ENCODE results near the gene VEGFD. TPM values are rescaled to one million over a fixed set of nuclear protein-coding genes. Genes with fewer than 3 reads are reported as not detected.
A peak's percentile ranks its signal among the peaks of the same experiment; 100 is the strongest.

VEGFD gene
- total and polyA plus RNA-seq, 9 of the 15 experiments (the other 6 are each of a cell fraction or from before 2014, with no cell fraction given) = 0.03 TPM; not detected in 8

DNA sequence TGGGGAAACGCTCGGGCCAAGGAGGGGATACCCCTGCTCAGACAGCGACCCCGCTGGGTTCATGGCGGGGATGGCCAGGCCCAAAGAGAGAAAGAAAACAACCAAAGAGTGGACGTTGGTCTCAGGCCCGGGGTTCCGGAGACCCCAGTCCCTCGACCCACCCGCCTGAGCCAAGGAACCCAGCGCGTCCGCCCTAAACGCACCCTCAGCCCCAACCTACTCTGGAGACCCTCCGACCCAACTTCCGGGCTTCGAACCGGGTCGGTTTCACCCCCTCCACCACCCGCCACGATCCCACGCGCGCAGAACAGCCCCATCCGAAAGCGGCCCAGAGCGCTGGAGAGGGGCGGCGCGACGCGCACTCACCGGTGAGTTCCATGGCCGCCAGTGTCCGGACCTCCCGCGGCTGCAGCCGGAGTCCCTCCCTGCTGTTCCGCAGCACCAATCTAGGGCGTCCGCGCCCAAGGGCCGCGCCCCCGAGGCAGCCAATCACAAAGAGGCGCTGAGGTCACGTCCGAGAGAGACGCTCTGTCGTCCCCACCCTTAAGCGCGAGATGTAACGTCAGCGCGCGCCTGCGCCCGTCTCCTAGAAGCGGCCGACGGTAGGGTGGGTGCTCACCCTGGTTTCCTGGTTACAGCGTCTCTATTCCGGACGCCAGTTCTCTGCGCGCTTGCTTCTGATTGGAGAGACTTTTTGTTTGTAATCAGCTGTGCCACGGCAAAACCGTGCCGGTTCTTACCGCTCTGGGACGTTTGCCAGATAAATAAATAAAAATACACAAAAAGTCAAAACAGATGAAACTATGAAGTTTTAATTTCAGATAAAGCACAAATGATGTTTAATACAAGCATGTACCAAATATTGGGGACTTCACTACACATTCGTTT lies 48.8 kb downstream of the VEGFD start, which contains the start of gene PIGA (continued):
- TF ChIP-seq SMARCA4 (IDR thresholded peaks at IDR 0.05) = no peak
- TF ChIP-seq SP2 (IDR thresholded peaks at IDR 0.05; ENCODE audit: extremely low read depth, low read depth, low read length, poor library complexity, severe bottlenecking) = peak; percentile 48
- peak; percentile 78 to 90; a peak in 3 of 4 replicates for TF ChIP-seq SIN3A (IDR thresholded peaks at IDR 0.05; ENCODE audit: borderline replicate concordance in 2 of 2, control insufficient read depth in 1 of 2, low read depth in 2 of 2, low read length in 2 of 2)
- TF ChIP-seq, protein P1, sequence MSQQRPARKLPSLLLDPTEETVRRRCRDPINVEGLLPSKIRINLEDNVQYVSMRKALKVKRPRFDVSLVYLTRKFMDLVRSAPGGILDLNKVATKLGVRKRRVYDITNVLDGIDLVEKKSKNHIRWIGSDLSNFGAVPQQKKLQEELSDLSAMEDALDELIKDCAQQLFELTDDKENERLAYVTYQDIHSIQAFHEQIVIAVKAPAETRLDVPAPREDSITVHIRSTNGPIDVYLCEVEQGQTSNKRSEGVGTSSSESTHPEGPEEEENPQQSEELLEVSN (IDR thresholded peaks at IDR 0.05; ENCODE audit: borderline replicate concordance in 1 of 2, extremely low read depth in 1 of 2, insufficient read depth in 1 of 2, insufficient read length in 1 of 2, low read depth in 1 of 2, low read length in 1 of 2, poor library complexity in 1 of 2, severe bottlenecking in 1 of 2) = peak; percentile 42 to 46
- TF ChIP-seq, protein P2, sequence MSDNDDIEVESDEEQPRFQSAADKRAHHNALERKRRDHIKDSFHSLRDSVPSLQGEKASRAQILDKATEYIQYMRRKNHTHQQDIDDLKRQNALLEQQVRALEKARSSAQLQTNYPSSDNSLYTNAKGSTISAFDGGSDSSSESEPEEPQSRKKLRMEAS (CRISPR knock-in tag; IDR thresholded peaks at IDR 0.05) = 0 out of 2 replicates have a peak, but pooled peaks have one; percentile 43
- TF ChIP-seq SUPT5H (IDR thresholded peaks at IDR 0.05) = peak; percentile 91
- peak; percentile 50; the same call in 1 of the 2 replicates for TF ChIP-seq MXI1 (IDR thresholded peaks at IDR 0.05; ENCODE audit: low read depth, low read length)
- TF ChIP-seq, protein P3, sequence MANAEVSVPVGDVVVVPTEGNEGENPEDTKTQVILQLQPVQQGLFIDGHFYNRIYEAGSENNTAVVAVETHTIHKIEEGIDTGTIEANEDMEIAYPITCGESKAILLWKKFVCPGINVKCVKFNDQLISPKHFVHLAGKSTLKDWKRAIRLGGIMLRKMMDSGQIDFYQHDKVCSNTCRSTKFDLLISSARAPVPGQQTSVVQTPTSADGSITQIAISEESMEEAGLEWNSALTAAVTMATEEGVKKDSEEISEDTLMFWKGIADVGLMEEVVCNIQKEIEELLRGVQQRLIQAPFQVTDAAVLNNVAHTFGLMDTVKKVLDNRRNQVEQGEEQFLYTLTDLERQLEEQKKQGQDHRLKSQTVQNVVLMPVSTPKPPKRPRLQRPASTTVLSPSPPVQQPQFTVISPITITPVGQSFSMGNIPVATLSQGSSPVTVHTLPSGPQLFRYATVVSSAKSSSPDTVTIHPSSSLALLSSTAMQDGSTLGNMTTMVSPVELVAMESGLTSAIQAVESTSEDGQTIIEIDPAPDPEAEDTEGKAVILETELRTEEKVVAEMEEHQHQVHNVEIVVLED (CRISPR knock-in tag; IDR thresholded peaks at IDR 0.05) = peak; percentile 85
- TF ChIP-seq ZNF143 (CRISPR knock-in tag; IDR thresholded peaks at IDR 0.05) = no peak
- peak; percentile 91 for TF ChIP-seq RFX1 (IDR thresholded peaks at IDR 0.05)
- peak; percentile 69 for TF ChIP-seq POLR2AphosphoS5 (IDR thresholded peaks at IDR 0.05; ENCODE audit: control insufficient read depth, insufficient read depth, low read depth, low read length)
- no peak for TF ChIP-seq EHMT2 (IDR thresholded peaks at IDR 0.05)
- TF ChIP-seq, protein P4, sequence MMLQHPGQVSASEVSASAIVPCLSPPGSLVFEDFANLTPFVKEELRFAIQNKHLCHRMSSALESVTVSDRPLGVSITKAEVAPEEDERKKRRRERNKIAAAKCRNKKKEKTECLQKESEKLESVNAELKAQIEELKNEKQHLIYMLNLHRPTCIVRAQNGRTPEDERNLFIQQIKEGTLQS (IDR thresholded peaks at IDR 0.05) = peak; percentile 51
- TF ChIP-seq, protein P4 (CRISPR knock-in tag; conservative IDR thresholded peaks at IDR 0.05) = peak; percentile 48; the same call in 1 of the 2 replicates
- TF ChIP-seq, protein P5, sequence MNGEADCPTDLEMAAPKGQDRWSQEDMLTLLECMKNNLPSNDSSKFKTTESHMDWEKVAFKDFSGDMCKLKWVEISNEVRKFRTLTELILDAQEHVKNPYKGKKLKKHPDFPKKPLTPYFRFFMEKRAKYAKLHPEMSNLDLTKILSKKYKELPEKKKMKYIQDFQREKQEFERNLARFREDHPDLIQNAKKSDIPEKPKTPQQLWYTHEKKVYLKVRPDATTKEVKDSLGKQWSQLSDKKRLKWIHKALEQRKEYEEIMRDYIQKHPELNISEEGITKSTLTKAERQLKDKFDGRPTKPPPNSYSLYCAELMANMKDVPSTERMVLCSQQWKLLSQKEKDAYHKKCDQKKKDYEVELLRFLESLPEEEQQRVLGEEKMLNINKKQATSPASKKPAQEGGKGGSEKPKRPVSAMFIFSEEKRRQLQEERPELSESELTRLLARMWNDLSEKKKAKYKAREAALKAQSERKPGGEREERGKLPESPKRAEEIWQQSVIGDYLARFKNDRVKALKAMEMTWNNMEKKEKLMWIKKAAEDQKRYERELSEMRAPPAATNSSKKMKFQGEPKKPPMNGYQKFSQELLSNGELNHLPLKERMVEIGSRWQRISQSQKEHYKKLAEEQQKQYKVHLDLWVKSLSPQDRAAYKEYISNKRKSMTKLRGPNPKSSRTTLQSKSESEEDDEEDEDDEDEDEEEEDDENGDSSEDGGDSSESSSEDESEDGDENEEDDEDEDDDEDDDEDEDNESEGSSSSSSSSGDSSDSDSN (IDR thresholded peaks at IDR 0.05; ENCODE audit: borderline replicate concordance in 1 of 2, low read depth in 2 of 2, low read length in 2 of 2) = no peak
- peak; percentile 75 for TF ChIP-seq KDM5B (IDR thresholded peaks at IDR 0.05; ENCODE audit: insufficient replicate concordance, low read depth, low read length)
